ENCODE measurements around the gene SRRM3. TPM values are rescaled to one million over a fixed set of nuclear protein-coding genes. Genes with fewer than 3 reads are reported as not detected.
"Not testable (repeated sequence)": the region's sequence is repeated elsewhere in the genome, so short reads cannot be mapped to it uniquely, and the experiment has no call there.

Gene SRRM3
- total RNA-seq, 2 experiments from 2014 or later = not detected

DNA sequence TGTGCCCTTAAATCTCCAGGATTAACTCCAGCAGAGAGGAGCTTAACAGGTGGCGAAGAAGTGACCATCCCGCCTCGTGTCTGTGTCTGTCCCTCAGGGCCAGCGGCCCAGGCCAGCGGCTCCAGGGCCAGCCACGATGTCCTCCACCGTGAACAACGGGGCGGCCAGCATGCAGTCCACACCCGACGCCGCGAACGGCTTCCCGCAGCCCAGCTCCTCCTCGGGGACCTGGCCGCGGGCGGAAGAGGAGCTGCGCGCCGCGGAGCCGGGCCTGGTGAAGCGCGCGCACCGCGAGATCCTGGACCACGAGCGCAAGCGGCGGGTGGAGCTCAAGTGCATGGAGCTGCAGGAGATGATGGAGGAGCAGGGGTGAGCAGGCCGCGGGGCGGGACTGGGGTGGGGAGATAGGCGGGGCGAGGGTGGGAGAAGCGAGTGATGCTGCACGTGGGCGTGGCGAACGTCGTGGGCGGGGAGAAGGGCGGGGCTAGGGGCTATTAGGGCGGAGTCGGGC lies 33.3 kb downstream of the SRRM3 start:
- Mint-ChIP-seq H3K9me3 (ENCODE audit: insufficient read depth) (no peaks in the 10 kb centered on the region), H3K4me1 (ENCODE audit: low read depth) (peaks cover 8% of the 10 kb centered on the region), H3K4me3 (peak overlapping the region; percentile 45), H3K27me3 (ENCODE audit: low read depth) (peaks cover 35% of the 10 kb centered on the region), H3K27ac (no peak overlapping the region), H3K36me3 (ENCODE audit: low read depth) (no peaks in the 10 kb centered on the region)
- POLR2A ChIA-PET = interaction anchor here (0.6 kb wide), 1 partner anchor 1835 kb away, joined by 3 read pairs; no protein-coding TSS in a partner anchor
- peak; percentile 87 for DNase-seq
- CTCF ChIA-PET = interaction anchor here (0.8 to 2.2 kb wide), 2 partner anchors 33 to 57 kb away, joined by 3 to 6 read pairs; partner anchors contain the start of gene SRRM3
- peak; percentile 98 for ATAC-seq

DNA sequence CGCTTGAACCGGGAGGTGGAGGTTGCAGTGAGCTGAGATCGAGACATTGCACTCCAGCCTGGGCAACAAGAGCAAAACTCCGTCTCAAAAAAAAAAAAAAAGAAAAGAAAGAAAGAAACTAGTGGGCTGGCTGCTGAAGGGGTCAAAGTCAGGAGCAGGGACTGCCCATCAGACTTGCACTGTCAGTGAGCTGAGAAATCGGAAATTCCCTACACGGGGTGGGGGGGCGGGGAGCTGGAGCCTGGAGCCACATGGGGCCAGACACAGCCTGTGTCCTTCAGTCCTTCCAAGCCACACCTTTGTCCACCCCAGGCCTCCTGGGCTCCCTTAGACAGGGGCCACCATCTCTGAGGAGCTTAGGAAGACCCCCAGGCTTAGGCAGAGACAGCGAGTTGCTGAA lies 34.5 kb downstream of the SRRM3 start:
- no peak overlapping the region for H3K27ac Mint-ChIP-seq
- DNase-seq (no peak), ATAC-seq (no peak)
- CTCF ChIA-PET = no interaction called here
- H3K27me3 Mint-ChIP-seq (ENCODE audit: low read depth) = peaks cover 34% of the 10 kb centered on the region
- no peak overlapping the region for H3K4me3 Mint-ChIP-seq
- POLR2A ChIA-PET = no interaction called here
- no peaks in the 10 kb centered on the region for H3K9me3 Mint-ChIP-seq (ENCODE audit: insufficient read depth)
- no peaks in the 10 kb centered on the region for H3K36me3 Mint-ChIP-seq (ENCODE audit: low read depth)
- peaks cover 8% of the 10 kb centered on the region for H3K4me1 Mint-ChIP-seq (ENCODE audit: low read depth)

DNA sequence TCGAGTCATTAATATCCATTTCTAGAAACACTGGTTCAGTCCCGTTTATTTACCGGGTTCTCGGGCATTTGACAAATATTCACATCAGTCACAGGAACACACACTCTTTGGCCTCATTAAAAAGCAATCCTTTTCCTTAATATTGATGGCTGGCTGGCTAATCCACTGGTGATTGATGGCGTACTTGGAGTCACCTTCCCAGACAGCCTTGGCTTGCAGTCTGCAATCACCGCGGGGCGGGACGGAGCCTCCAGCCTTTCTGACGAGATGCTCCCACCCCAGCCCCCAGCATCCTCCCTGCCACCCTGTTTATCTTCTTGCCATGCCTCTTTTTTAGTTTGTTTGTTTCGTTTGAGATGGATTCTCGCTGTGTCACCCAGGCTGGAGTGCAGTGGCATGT lies 36.6 kb downstream of the SRRM3 start:
- Mint-ChIP-seq H3K27ac (no peak overlapping the region), H3K4me1 (ENCODE audit: low read depth) (peaks cover 8% of the 10 kb centered on the region), H3K4me3 (no peak overlapping the region), H3K27me3 (ENCODE audit: low read depth) (peaks cover 22% of the 10 kb centered on the region), H3K9me3 (ENCODE audit: insufficient read depth) (no peaks in the 10 kb centered on the region), H3K36me3 (ENCODE audit: low read depth) (no peaks in the 10 kb centered on the region)
- ATAC-seq = no peak
- DNase-seq = no peak
- CTCF ChIA-PET = no interaction called here
- POLR2A ChIA-PET = no interaction called here

DNA sequence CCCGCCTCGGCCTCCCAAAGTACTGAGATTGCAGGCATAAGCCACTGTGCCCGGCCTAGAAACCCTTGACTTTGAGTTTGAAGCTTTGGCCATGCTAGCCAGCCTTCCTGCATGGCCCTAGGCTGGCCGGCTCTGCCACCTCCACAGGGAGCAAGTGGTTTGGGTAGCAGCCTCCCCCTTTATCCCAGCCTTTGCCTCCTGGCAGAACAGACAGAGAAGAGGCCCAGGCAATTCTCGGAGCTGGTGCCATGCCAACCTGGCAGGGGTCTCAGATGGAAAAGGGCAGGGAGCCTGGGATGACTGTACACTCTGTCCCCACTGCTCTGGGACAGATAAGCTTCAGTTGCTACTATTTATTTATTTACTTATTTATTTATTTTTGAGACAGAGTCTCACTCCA lies 39.4 kb downstream of the SRRM3 start:
- Mint-ChIP-seq H3K4me3 (no peak overlapping the region), H3K9me3 (ENCODE audit: insufficient read depth) (no peaks in the 10 kb centered on the region), H3K27ac (no peak overlapping the region), H3K27me3 (ENCODE audit: low read depth) (peaks cover 14% of the 10 kb centered on the region), H3K36me3 (ENCODE audit: low read depth) (no peaks in the 10 kb centered on the region), H3K4me1 (ENCODE audit: low read depth) (no peaks in the 10 kb centered on the region)
- ChIA-PET POLR2A (no interaction called here), CTCF (interaction anchor here (1.1 kb wide), 1 partner anchor 63 kb away, joined by 3 read pairs; no protein-coding TSS in a partner anchor)
- no peak for DNase-seq
- ATAC-seq = no peak

DNA sequence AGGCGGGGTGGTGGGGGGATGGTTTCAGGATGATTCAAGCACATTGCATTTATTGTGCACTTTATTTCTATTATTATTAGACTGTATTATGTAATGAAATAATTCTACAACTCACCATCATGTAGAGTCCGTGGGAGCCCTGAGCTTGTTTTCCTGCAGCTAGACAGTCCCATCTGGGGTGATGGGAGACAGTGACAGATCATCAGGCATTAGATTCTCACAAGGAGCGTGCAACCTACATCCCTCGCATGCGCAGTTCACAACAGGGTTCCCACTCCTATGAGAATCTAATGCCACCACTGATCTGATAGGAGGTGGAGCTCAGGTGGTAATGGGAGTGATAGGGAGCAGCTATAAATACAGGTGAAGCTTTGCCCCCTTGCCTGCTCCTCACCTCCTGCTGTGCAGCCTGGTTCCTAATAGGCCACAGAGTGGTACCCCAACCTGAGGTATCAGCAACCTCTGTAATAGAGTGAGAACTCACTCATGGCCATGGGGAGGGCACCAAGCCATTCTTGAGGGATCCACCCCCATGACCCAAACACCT lies 40.9 kb downstream of the SRRM3 start:
- DNase-seq; H3K4me1 Mint-ChIP-seq (ENCODE audit: low read depth); H3K36me3 Mint-ChIP-seq (ENCODE audit: low read depth); POLR2A ChIA-PET; H3K4me3 Mint-ChIP-seq; H3K27ac Mint-ChIP-seq; ATAC-seq; CTCF ChIA-PET; H3K9me3 Mint-ChIP-seq (ENCODE audit: insufficient read depth); H3K27me3 Mint-ChIP-seq (ENCODE audit: low read depth): not testable (repeated sequence)

DNA sequence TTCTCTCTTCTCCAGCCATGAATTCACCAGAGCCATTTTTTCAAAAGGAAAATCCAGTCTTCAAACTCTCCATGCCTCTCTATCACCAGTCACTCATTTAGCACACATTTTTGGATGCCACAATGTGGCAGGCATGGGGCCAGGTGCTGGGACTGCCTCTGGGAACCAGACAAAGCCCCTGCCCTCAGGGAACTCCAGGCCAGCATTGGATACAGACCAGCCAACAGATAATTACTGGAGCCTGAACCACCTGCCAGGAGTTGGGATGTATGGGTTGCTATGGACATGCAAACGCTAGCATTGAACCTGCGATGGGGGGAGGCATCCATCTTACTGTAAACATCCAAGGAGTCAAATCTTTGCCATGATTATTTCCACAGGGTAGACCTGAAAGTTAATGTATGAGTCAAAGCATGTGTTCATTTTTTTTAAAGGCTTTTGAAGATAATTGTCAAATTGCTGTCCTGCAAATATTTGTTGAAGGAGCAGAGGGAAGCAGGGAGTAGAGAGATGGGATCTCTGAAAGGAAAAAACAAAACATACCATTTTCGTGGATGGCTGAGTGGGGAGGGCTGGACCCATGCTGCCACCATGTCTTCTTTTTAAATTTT lies 43.2 kb downstream of the SRRM3 start:
- DNase-seq (no peak), ATAC-seq (no peak)
- Mint-ChIP-seq H3K9me3 (ENCODE audit: insufficient read depth) (no peaks in the 10 kb centered on the region), H3K4me3 (no peak overlapping the region), H3K36me3 (ENCODE audit: low read depth) (no peaks in the 10 kb centered on the region), H3K27ac (no peak overlapping the region), H3K4me1 (ENCODE audit: low read depth) (no peaks in the 10 kb centered on the region), H3K27me3 (ENCODE audit: low read depth) (peaks cover 5% of the 10 kb centered on the region)
- CTCF ChIA-PET = no interaction called here
- POLR2A ChIA-PET = no interaction called here

DNA sequence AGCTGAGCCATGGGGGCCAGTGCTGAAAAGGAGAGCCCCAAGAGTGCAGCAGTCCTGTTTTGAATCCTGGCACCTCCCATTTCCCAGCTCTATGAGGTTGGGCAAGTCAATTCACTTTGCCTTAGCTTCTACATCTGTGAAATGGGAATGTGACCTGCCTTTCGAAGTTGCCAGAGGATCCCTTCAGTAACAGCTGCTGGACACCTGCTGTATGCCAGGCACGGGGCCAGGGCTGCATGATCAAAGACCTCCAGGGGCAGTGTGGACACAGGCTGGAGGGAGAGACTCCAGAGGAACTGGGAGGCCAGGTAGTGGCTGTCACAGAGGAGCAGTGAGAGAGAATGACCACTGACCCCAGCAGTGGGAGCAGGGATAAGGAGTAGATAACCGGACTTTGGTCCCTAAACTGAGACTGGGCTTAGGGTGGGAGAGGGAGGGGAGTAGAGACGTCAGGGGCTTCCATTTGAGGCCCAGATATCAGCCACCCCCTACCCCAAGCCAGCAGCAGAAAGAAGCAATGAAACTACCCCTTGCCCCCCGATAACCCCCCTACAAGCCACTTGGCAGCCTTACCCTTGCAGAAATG lies 45.2 kb downstream of the SRRM3 start:
- ChIA-PET CTCF (no interaction called here), POLR2A (no interaction called here)
- Mint-ChIP-seq H3K4me1 (ENCODE audit: low read depth) (no peaks in the 10 kb centered on the region), H3K27ac (no peak overlapping the region), H3K27me3 (ENCODE audit: low read depth) (peaks cover 5% of the 10 kb centered on the region), H3K4me3 (no peak overlapping the region), H3K9me3 (ENCODE audit: insufficient read depth) (no peaks in the 10 kb centered on the region), H3K36me3 (ENCODE audit: low read depth) (no peaks in the 10 kb centered on the region)
- no peak for DNase-seq
- no peak for ATAC-seq

DNA sequence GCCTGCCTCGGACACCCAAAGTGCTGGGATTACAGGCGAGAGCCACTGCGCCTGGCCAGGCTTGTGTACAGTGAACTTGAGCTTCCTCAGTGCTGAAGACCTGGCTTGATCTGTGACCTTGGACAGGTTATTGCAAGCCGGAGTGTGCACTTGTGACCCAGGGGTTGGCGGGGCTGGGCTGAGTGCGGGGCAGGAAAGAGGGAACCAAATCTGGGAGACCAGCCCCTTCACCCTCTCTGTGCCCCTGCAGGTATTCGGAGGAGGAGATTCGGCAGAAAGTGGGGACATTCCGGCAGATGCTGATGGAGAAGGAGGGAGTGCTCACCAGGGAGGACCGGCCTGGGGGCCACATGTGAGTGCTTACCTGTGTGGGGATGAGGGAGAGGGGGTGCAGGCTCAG lies 46.2 kb downstream of the SRRM3 start:
- Mint-ChIP-seq H3K27ac (no peak overlapping the region), H3K27me3 (ENCODE audit: low read depth) (peaks cover 5% of the 10 kb centered on the region), H3K4me1 (ENCODE audit: low read depth) (no peaks in the 10 kb centered on the region), H3K36me3 (ENCODE audit: low read depth) (no peaks in the 10 kb centered on the region), H3K9me3 (ENCODE audit: insufficient read depth) (no peaks in the 10 kb centered on the region), H3K4me3 (no peak overlapping the region)
- ChIA-PET CTCF (no interaction called here), POLR2A (interaction anchor here (0.6 kb wide), 1 partner anchor 439 kb away, joined by 3 read pairs; no protein-coding TSS in a partner anchor)
- DNase-seq = no peak
- no peak for ATAC-seq

DNA sequence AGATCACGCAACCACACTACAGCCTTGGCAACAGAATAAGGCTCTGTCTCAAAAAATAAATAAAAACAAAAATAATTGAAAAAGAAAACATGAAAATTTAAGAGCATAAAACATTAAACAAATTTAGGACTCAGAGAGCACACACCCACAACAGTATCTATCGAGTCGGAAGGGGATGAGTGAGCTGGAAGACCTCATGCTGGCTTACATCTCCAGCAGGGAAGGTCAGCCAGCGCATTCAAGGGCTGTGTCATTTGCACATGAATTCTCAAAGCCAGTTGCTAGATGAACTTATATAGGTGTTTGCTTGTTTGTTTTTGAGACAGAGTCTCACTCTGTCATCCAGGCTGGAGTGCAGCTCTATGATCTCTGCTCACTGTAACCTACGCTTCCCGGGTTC lies 50.3 kb downstream of the SRRM3 start:
- no peaks in the 10 kb centered on the region for H3K27me3 Mint-ChIP-seq (ENCODE audit: low read depth)
- no peak overlapping the region for H3K4me3 Mint-ChIP-seq
- H3K36me3 Mint-ChIP-seq (ENCODE audit: low read depth) = no peaks in the 10 kb centered on the region
- DNase-seq (no peak), ATAC-seq (no peak)
- no peak overlapping the region for H3K27ac Mint-ChIP-seq
- ChIA-PET POLR2A (no interaction called here), CTCF (no interaction called here)
- no peaks in the 10 kb centered on the region for H3K9me3 Mint-ChIP-seq (ENCODE audit: insufficient read depth)
- H3K4me1 Mint-ChIP-seq (ENCODE audit: low read depth) = no peaks in the 10 kb centered on the region

DNA sequence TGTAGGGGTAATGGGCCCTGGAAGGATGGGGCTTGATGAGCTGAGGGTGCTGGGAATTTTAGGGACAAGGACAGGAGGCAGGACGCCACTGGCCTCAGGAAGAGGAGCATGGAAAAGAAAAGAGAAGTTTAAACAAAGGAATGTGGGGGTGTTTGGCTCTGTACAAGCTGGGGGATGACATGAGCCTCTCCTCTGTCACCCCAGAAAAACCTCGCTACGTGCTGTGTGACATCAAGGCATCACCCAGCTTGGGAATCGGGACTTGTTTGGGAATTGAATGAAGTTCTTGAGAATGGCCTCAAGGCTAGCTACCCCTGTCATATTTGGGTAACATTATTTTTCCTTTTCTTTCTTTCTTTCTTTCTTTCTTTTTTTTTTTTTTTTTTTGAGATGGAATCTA lies 53.1 kb downstream of the SRRM3 start:
- ATAC-seq (no peak), DNase-seq (no peak)
- no peaks in the 10 kb centered on the region for H3K9me3 Mint-ChIP-seq (ENCODE audit: insufficient read depth)
- no peaks in the 10 kb centered on the region for H3K4me1 Mint-ChIP-seq (ENCODE audit: low read depth)
- H3K4me3 Mint-ChIP-seq = no peak overlapping the region
- H3K27ac Mint-ChIP-seq = no peak overlapping the region
- ChIA-PET CTCF (interaction anchor here (1.1 kb wide), 1 partner anchor 8 kb away, joined by 5 read pairs; no protein-coding TSS in a partner anchor), POLR2A (no interaction called here)
- H3K36me3 Mint-ChIP-seq (ENCODE audit: low read depth) = no peaks in the 10 kb centered on the region
- peaks cover 11% of the 10 kb centered on the region for H3K27me3 Mint-ChIP-seq (ENCODE audit: low read depth)

DNA sequence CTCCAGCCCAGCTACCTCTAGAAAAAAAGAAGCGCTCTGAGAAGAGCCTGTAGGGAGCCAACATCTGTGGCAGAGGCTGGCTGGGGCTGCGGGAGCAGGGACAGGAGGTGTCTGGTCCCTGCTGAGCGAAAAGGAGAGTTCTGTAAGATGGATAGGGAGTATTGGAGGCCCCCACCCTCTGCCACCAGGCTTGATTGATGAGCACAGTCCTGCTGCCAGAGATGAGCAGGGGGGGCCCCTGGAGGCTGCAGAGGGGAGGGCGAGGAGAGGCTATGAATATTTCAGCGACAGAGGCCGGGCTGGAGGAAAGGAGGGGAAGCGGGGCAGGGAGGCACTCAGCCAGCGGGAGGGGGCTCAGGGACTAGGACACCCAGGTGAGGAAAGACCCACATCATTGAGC lies 56.3 kb downstream of the SRRM3 start:
- Mint-ChIP-seq H3K27me3 (ENCODE audit: low read depth) (peaks cover 11% of the 10 kb centered on the region), H3K27ac (no peak overlapping the region), H3K36me3 (ENCODE audit: low read depth) (no peaks in the 10 kb centered on the region), H3K4me1 (ENCODE audit: low read depth) (peaks cover 2% of the 10 kb centered on the region), H3K4me3 (no peak overlapping the region), H3K9me3 (ENCODE audit: insufficient read depth) (no peaks in the 10 kb centered on the region)
- CTCF ChIA-PET = no interaction called here
- ATAC-seq = no peak
- no peak for DNase-seq
- POLR2A ChIA-PET = no interaction called here

All from activated CD8-positive, alpha-beta T cell treated with anti-CD3 and anti-CD28 coated beads, Interleukin-2, amount 10 ng/mL, durations not matched to agents 7 days and 5 days (primary cell).